CD14-positive monocyte (primary cell): ENCODE results near the gene DNAJC6. TPM values are rescaled to one million over a fixed set of nuclear protein-coding genes. Genes with fewer than 3 reads are reported as not detected.

ENCODE experiments used
- DNase-seq, 3 donors: peaks; one replicate each; pipeline ENCODE4 v3.0.0-alpha.2; 2011 to 2022
- H2AFZ ChIP-seq: 2 replicates; pipeline ENCODE4 v1.6.0; 2012; ENCODE audit warnings: mild to moderate bottlenecking, low read depth, low read length, inconsistent platforms; ENCODE audit not compliant: insufficient read depth, poor library complexity, severe bottlenecking
- H3K27ac ChIP-seq, 2 donors: 1 replicate in 1 of 2; 2 replicates in 1 of 2; pipeline ENCODE4 v1.5.1; 2012 to 2013; ENCODE audit warnings: low read length in 2 of 2, control low read depth in 1 of 2, inconsistent platforms in 1 of 2, low read depth in 1 of 2, mild to moderate bottlenecking in 1 of 2
- H3K27me3 ChIP-seq, 2 donors: one replicate each; pipeline versions ENCODE4 v1.6.0 to v1.6.1; 2011 to 2013; ENCODE audit warnings: low read length in 2 of 2; ENCODE audit not compliant: control insufficient read depth in 2 of 2, insufficient read depth in 2 of 2
- H3K36me3 ChIP-seq, 2 donors: replicated peaks in 1 of 2; 1 replicate in 1 of 2; 2 replicates in 1 of 2; pipeline versions ENCODE4 v1.5.1 to v1.6.1; 2012 to 2013; ENCODE audit warnings: low read length in 2 of 2, control low read depth in 1 of 2, inconsistent platforms in 1 of 2, mild to moderate bottlenecking in 1 of 2; ENCODE audit not compliant: insufficient read depth in 2 of 2, control insufficient read depth in 1 of 2
- H3K4me1 ChIP-seq, 2 donors: 1 replicate in 1 of 2; 2 replicates in 1 of 2; pipeline versions ENCODE4 v1.5.1 to v1.6.1; 2012 to 2013; ENCODE audit warnings: low read length in 2 of 2, control low read depth in 1 of 2, inconsistent platforms in 1 of 2, mild to moderate bottlenecking in 1 of 2, moderate library complexity in 1 of 2; ENCODE audit not compliant: insufficient read depth in 2 of 2, control insufficient read depth in 1 of 2
- H3K4me2 ChIP-seq: replicated peaks from 2 replicates; pipeline ENCODE3; 2012; ENCODE audit warnings: low read length, moderate library complexity, mild to moderate bottlenecking; ENCODE audit not compliant: poor library complexity, severe bottlenecking; ENCODE audit errors: extremely low read depth
- H3K4me3 ChIP-seq, 3 experiments: fragments of 200-600 bp in 1 of 3; sonication (generic) in 1 of 3; replicated peaks in 1 of 3; 1 replicate in 2 of 3; 2 replicates in 1 of 3; pipeline ENCODE4 v1.5.1; 2011 to 2013; ENCODE audit warnings: low read length in 3 of 3, mild to moderate bottlenecking in 3 of 3, control low read depth in 2 of 3, low read depth in 2 of 3, inconsistent platforms in 1 of 3, moderate library complexity in 1 of 3
- H3K79me2 ChIP-seq: 2 replicates; pipeline ENCODE4 v1.6.0; 2012; ENCODE audit warnings: mild to moderate bottlenecking, control low read depth, inconsistent platforms, low read length, moderate library complexity; ENCODE audit not compliant: insufficient read depth
- H3K9ac ChIP-seq: 2 replicates; pipeline ENCODE4 v1.6.0; 2017; ENCODE audit warnings: low read length, mild to moderate bottlenecking; ENCODE audit not compliant: insufficient read depth, poor library complexity, severe bottlenecking
- H3K9me3 ChIP-seq, 2 donors: replicated peaks in 1 of 2; 1 replicate in 1 of 2; 2 replicates in 1 of 2; pipeline versions ENCODE4 v1.5.1 to v1.6.1; 2012 to 2013; ENCODE audit warnings: low read length in 2 of 2, control low read depth in 1 of 2; ENCODE audit not compliant: control insufficient read depth in 1 of 2, insufficient read depth in 1 of 2
- H4K20me1 ChIP-seq: 2 replicates; pipeline ENCODE4 v1.6.0; 2012; ENCODE audit warnings: mild to moderate bottlenecking, low read length, control low read depth, moderate library complexity; ENCODE audit not compliant: insufficient read depth
- H3K27ac Mint-ChIP-seq, 7 donors: one replicate each; pipeline ENCODE4 v1.8.0; 2020; ENCODE audit warnings: mild to moderate bottlenecking in 7 of 7, mixed read lengths in 7 of 7, moderate library complexity in 6 of 7, inconsistent platforms in 2 of 7
- H3K27me3 Mint-ChIP-seq, 3 donors: one replicate each; pipeline ENCODE4 v1.8.0; 2021 to 2022; ENCODE audit warnings: low read depth in 3 of 3, mild to moderate bottlenecking in 3 of 3, mixed read lengths in 3 of 3, moderate library complexity in 3 of 3, inconsistent platforms in 1 of 3
- H3K36me3 Mint-ChIP-seq, 2 donors: one replicate each; pipeline ENCODE4 v1.8.0; 2020; ENCODE audit warnings: mixed read lengths in 2 of 2, inconsistent platforms in 1 of 2, mild to moderate bottlenecking in 1 of 2
- H3K4me1 Mint-ChIP-seq: one replicate; pipeline ENCODE4 v1.8.0; 2020; ENCODE audit warnings: mild to moderate bottlenecking, mixed read lengths
- H3K4me3 Mint-ChIP-seq, 2 donors: one replicate each; pipeline ENCODE4 v1.8.0; 2020; ENCODE audit warnings: mild to moderate bottlenecking in 2 of 2, mixed read lengths in 2 of 2, moderate library complexity in 1 of 2
- H3K9me3 Mint-ChIP-seq, 7 donors: one replicate each; pipeline ENCODE4 v1.8.0; 2020 to 2022; ENCODE audit warnings: mixed read lengths in 7 of 7, mild to moderate bottlenecking in 6 of 7, moderate library complexity in 6 of 7, inconsistent platforms in 2 of 7
- CTCF ChIP-seq: fragments of 200-600 bp; IDR thresholded peaks from one replicate; pipeline ENCODE4 v1.8.0; 2022; ENCODE audit warnings: antibody characterized with exemption, mild to moderate bottlenecking
- WGBS: methylation state at CpG from one replicate; pipeline ENCODE4 v1.1.5; 2013; ENCODE audit warnings: missing lambda C conversion rate; ENCODE audit not compliant: insufficient coverage; 5-methylcytosine and 5-hydroxymethylcytosine counted together
- intact Hi-C, 2 donors: fragments of 100-400 bp; cut with micrococcal nuclease; formaldehyde crosslinking; loops; one replicate each; pipeline versions ENCODE4 v1.15.0 to v1.15.1; 2023
- polyA plus RNA-seq, 3 donors: library from polyadenylated mRNA; depleted of rRNA in 1 of 3; unstranded in 2 of 3; stranded (reverse) in 1 of 3; fragments of 300-500 nt in 2 of 3; fragments of >200 nt in 1 of 3; fragmentation: Illumina TruSeq in 2 of 3; gene quantifications; 1 replicate in 2 of 3; 2 replicates in 1 of 3; pipeline ENCODE4 v1.2.3, GENCODE V29; 2012 to 2021

Gene DNAJC6
- polyA plus RNA-seq, 3 donors: 0.05 TPM; not detected in 2

- Mint-ChIP-seq H3K4me1 (no peaks in the 10 kb centered on the region), H3K27me3 (peaks cover 0 to 2% (median 0%) of the 10 kb centered on the region in 3 donors), H3K9me3 (peaks cover 0 to 3% (median 0%) of the 10 kb centered on the region in 7 donors), H3K36me3 (no peaks in the 10 kb centered on the region), H3K27ac (no peak overlapping the region), H3K4me3 (no peak overlapping the region)
- Histone ChIP-seq H3K36me3 (no peaks in the 10 kb centered on the region), H3K27me3 (no peaks in the 10 kb centered on the region), H3K4me3 (no peak overlapping the region), H3K79me2 (no peaks in the 10 kb centered on the region), H3K4me2 (no peak overlapping the region), H3K9me3 (no peaks in the 10 kb centered on the region), H3K4me1 (no peaks in the 10 kb centered on the region), H3K9ac (no peak overlapping the region), H2AFZ (no peak overlapping the region), H4K20me1 (no peaks in the 10 kb centered on the region), H3K27ac (no peak overlapping the region)
- WGBS: no CpG with 5 or more reads among the region's 2 CpGs
- TF ChIP-seq CTCF: no peak
- DNase-seq: no peak
- intact Hi-C loops: no loop called here
Observed at GRCh38 chr1:65443647-65444046, 134.3 kb downstream of the DNAJC6 start.

GRCh38 chr1:65444128-65444640, 134.8 kb downstream of the DNAJC6 start:
- H3K4me3 Mint-ChIP-seq: no peak overlapping the region
- Histone ChIP-seq H3K27me3 (no peaks in the 10 kb centered on the region), H3K4me1 (no peaks in the 10 kb centered on the region), H3K4me3 (no peak overlapping the region), H3K4me2 (no peak overlapping the region), H3K79me2 (no peaks in the 10 kb centered on the region), H3K36me3 (no peaks in the 10 kb centered on the region), H3K9me3 (no peaks in the 10 kb centered on the region), H2AFZ (no peak overlapping the region), H3K9ac (no peak overlapping the region), H4K20me1 (no peaks in the 10 kb centered on the region), H3K27ac (no peak overlapping the region)
- no peaks in the 10 kb centered on the region for H3K36me3 Mint-ChIP-seq
- H3K4me1 Mint-ChIP-seq: no peaks in the 10 kb centered on the region
- peaks cover 0 to 3% (median 0%) of the 10 kb centered on the region in 7 donors for H3K9me3 Mint-ChIP-seq
- DNase-seq: no peak
- 80% methylated on average over 2 of the region's 5 CpGs for WGBS
- no peak for TF ChIP-seq CTCF
- H3K27me3 Mint-ChIP-seq: peaks cover 0 to 2% (median 0%) of the 10 kb centered on the region in 3 donors
- intact Hi-C loops: no loop called here
- H3K27ac Mint-ChIP-seq: no peak overlapping the region
